PC-3 (cell line): ENCODE measurements around the gene HMGB4. TPM values are rescaled to one million over a fixed set of nuclear protein-coding genes. Genes with fewer than 3 reads are reported as not detected.
A peak's percentile ranks its signal among the peaks of the same experiment; 100 is the strongest.

Experiments used
- ATAC-seq: fragments of 200-7000 bp; cut with Tn5 transposase; 2 replicates; pipeline ENCODE4 v1.9.1; 2020; ENCODE audit warnings: mild to moderate bottlenecking, moderate library complexity
- Bru-seq: library from RNA; stranded (reverse); fragments of 400-500 nt; gene quantifications from one replicate; lab custom pipeline; 2021; lab: Mats Ljungman, UMichigan
- BruChase-seq, 2 experiments: library from RNA; stranded (reverse); fragments of 400-500 nt; gene quantifications; one replicate each; lab custom pipeline; 2021; lab: Mats Ljungman, UMichigan
- BruUV-seq: library from RNA; stranded (reverse); fragments of 400-500 nt; replicated peaks from 2 replicates; lab custom pipeline; 2021; lab: Mats Ljungman, UMichigan
- CTCF ChIA-PET: fragments of 300-600 bp; sonication (Branson Sonifier 250); formaldehyde crosslinking; loops from one replicate; lab custom pipeline; 2022; ENCODE audit warnings: antibody characterized with exemption; lab: Charles Lee
- POLR2A ChIA-PET: fragments of 300-600 bp; sonication (Branson Sonifier 250); formaldehyde crosslinking; loops from one replicate; lab custom pipeline; 2022; ENCODE audit warnings: antibody characterized with exemption; ENCODE audit not compliant: unreplicated experiment; lab: Charles Lee
- DNase-seq: peaks from one replicate; pipeline ENCODE4 v3.0.0-alpha.2; 2015
- H2AFZ ChIP-seq: fragments of 300-600 bp; sonication (generic); 2 replicates; pipeline ENCODE4 v1.6.0; 2016; ENCODE audit warnings: antibody characterized with exemption, low read length
- H3F3A ChIP-seq: fragments of 300-600 bp; sonication (generic); one replicate; pipeline ENCODE4 v1.6.0; 2017; ENCODE audit warnings: antibody characterized with exemption, low read length, control low read depth, mild to moderate bottlenecking; ENCODE audit not compliant: unreplicated experiment
- H3K27ac ChIP-seq: fragments of 300-600 bp; sonication (generic); 2 replicates; pipeline ENCODE4 v1.5.1; 2016; ENCODE audit warnings: mild to moderate bottlenecking, low read length
- H3K27me3 ChIP-seq: fragments of 300-600 bp; sonication (generic); 2 replicates; pipeline ENCODE4 v1.6.1; 2016; ENCODE audit warnings: low read length, mixed read lengths
- H3K36me3 ChIP-seq: fragments of 300-600 bp; sonication (generic); 2 replicates; pipeline ENCODE4 v1.6.1; 2016; ENCODE audit warnings: low read depth, mixed run types, low read length, mixed read lengths
- H3K4me1 ChIP-seq: fragments of 300-600 bp; sonication (generic); 2 replicates; pipeline ENCODE4 v1.5.1; 2016; ENCODE audit warnings: low read length; ENCODE audit not compliant: insufficient read depth
- H3K4me2 ChIP-seq: fragments of 300-600 bp; sonication (generic); 2 replicates; pipeline ENCODE4 v1.6.0; 2016; ENCODE audit warnings: low read length
- H3K4me3 ChIP-seq: fragments of 300-600 bp; sonication (generic); 2 replicates; pipeline ENCODE4 v1.5.1; 2016; ENCODE audit warnings: mild to moderate bottlenecking, low read length, mixed read lengths
- H3K79me2 ChIP-seq: fragments of 300-600 bp; sonication (generic); 2 replicates; pipeline ENCODE4 v1.6.1; 2017; ENCODE audit warnings: low read length, mixed read lengths
- H3K9ac ChIP-seq: fragments of 300-600 bp; sonication (generic); 2 replicates; pipeline ENCODE4 v1.6.0; 2016; ENCODE audit warnings: mild to moderate bottlenecking, low read length
- H3K9me2 ChIP-seq: fragments of 300-600 bp; sonication (generic); replicated peaks from 2 replicates; pipeline ENCODE4 v1.6.1; 2016; ENCODE audit warnings: mixed run types, low read length, mixed read lengths
- H3K9me3 ChIP-seq: fragments of 300-600 bp; sonication (generic); 2 replicates; pipeline ENCODE4 v1.6.1; 2016; ENCODE audit warnings: low read length, mixed read lengths
- H4K20me1 ChIP-seq: fragments of 300-600 bp; sonication (generic); 2 replicates; pipeline ENCODE4 v1.6.1; 2016; ENCODE audit warnings: low read length, mixed read lengths
- EZH2 ChIP-seq: fragments of 300-600 bp; sonication (generic); IDR thresholded peaks from one replicate; pipeline ENCODE4 v1.6.1; 2017; ENCODE audit warnings: antibody characterized with exemption, mild to moderate bottlenecking, low read length; ENCODE audit not compliant: unreplicated experiment
- EZH2phosphoT487 ChIP-seq: fragments of 300-600 bp; sonication (generic); IDR thresholded peaks from 2 replicates; pipeline ENCODE4 v1.6.1; 2018; ENCODE audit warnings: mild to moderate bottlenecking, antibody characterized with exemption, low read length, borderline replicate concordance
- intact Hi-C: fragments of 100-400 bp; cut with micrococcal nuclease; formaldehyde crosslinking; loops from 2 replicates; pipeline ENCODE4 v1.9.0; 2023
- long read RNA-seq: library from polyadenylated mRNA; unstranded; transcript quantifications from one replicate; pipeline ENCODE4 v2.0.0, GENCODE V29; 2021; ENCODE audit not compliant: unreplicated experiment
- total RNA-seq: library from RNA; depleted of rRNA; stranded (reverse); fragments of >200 nt; gene quantifications from 2 replicates; pipeline ENCODE4 v1.2.3, GENCODE V29; 2014; rRNA removed
- TF ChIP-seq, protein P1 (sequence below): fragments of 300-600 bp; sonication (generic); conservative IDR thresholded peaks from 2 replicates; pipeline ENCODE4 v1.5.1; 2017; ENCODE audit warnings: antibody characterized with exemption, low read depth, mild to moderate bottlenecking, low read length

The HMGB4 gene, protein sequence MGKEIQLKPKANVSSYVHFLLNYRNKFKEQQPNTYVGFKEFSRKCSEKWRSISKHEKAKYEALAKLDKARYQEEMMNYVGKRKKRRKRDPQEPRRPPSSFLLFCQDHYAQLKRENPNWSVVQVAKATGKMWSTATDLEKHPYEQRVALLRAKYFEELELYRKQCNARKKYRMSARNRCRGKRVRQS
- not detected in 2 replicates for total RNA-seq
- not detected for Bru-seq, nascent RNA
- not detected for BruChase-seq, experiment 1, labeled RNA remaining after a 6-hour chase
- BruChase-seq, experiment 2, labeled RNA remaining after a 2-hour chase = not detected
- long read RNA-seq = 0 reads

DNA sequence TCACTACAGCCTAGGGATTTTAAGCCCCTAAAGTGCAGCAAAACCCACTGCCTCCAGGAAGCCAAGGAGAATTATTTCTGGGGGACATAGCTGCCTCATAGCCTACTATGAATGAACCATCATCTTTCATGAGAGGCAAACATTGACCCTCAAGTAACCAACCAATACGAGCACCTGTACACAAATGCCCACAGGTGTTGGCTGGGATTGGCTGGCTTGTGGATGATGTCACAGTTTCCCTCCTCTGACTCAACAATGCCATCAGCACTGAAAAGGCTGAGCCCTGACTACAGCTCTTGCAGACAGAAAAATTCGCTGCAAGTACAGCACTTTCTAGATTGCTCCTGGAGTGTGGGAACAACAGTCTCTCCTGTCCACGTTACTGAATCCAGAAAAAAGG, at the start of gene HMGB4:
Gene HMGB4, plus strand, starts transcription at position 301 of the 400 bp plus-strand sequence. CDS start 113 bp downstream, outside the sequence.
- CTCF ChIA-PET = no interaction called here
- DNase-seq (no peak), ATAC-seq (no peak)
- no peak for TF ChIP-seq EZH2phosphoT487
- TF ChIP-seq EZH2 = no peak
- TF ChIP-seq, protein P1, sequence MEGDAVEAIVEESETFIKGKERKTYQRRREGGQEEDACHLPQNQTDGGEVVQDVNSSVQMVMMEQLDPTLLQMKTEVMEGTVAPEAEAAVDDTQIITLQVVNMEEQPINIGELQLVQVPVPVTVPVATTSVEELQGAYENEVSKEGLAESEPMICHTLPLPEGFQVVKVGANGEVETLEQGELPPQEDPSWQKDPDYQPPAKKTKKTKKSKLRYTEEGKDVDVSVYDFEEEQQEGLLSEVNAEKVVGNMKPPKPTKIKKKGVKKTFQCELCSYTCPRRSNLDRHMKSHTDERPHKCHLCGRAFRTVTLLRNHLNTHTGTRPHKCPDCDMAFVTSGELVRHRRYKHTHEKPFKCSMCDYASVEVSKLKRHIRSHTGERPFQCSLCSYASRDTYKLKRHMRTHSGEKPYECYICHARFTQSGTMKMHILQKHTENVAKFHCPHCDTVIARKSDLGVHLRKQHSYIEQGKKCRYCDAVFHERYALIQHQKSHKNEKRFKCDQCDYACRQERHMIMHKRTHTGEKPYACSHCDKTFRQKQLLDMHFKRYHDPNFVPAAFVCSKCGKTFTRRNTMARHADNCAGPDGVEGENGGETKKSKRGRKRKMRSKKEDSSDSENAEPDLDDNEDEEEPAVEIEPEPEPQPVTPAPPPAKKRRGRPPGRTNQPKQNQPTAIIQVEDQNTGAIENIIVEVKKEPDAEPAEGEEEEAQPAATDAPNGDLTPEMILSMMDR = no peak
- Histone ChIP-seq H3K27ac (no peak within 1 kb of the TSS), H3K4me2 (no peak within 1 kb of the TSS), H3F3A (no peaks in the 10 kb centered on the region), H3K4me1 (no peaks in the 10 kb centered on the region), H3K9me2 (no peaks in the 10 kb centered on the region), H3K9ac (no peak within 1 kb of the TSS), H3K4me3 (no peak within 1 kb of the TSS), H2AFZ (no peak within 1 kb of the TSS), H3K9me3 (no peaks in the 10 kb centered on the region), H3K36me3 (no peaks in the 10 kb centered on the region), H3K27me3 (peaks cover 6% of the 10 kb centered on the region; the same call in 1 of the 2 replicates), H4K20me1 (no peaks in the 10 kb centered on the region), H3K79me2 (no peaks in the 10 kb centered on the region)
- no TSS peak for BruUV-seq
- POLR2A ChIA-PET = no interaction called here
- intact Hi-C loops = no loop called here

DNA sequence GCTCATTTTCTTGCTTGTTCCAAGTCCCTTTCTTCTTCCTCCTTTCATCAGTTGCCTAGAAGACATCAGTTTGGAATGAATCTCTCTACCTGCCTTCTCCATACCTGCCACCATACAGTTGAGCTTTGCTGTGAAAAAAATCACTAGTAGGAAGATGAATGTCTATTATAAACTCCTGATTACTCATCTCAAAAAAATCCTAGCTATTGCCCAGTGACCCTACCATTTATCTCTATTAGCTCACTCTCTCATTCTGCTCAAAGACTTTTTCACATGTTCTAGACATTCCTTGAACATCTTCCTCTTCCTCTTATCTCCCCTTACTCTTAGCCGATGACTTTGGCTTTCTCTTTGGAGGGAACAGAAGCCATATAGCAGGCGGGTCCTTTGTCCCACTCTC, 49.7 kb upstream of the HMGB4 start:
- no peak for TF ChIP-seq EZH2
- TF ChIP-seq, protein P1 = no peak
- TF ChIP-seq EZH2phosphoT487 = no peak
- H3K9me3 ChIP-seq = peaks cover 4% of the 10 kb centered on the region; the same call in 1 of the 2 replicates
- H2AFZ ChIP-seq = no peak overlapping the region
- no peaks in the 10 kb centered on the region for H3K4me1 ChIP-seq
- ChIA-PET POLR2A (no interaction called here), CTCF (no interaction called here)
- H3K36me3 ChIP-seq = no peaks in the 10 kb centered on the region
- no peak overlapping the region for H3K4me3 ChIP-seq
- H3K27ac ChIP-seq = no peak overlapping the region
- H3F3A ChIP-seq = no peaks in the 10 kb centered on the region
- no peak overlapping the region for H3K4me2 ChIP-seq
- DNase-seq (peak; percentile 4), ATAC-seq (no peak)
- peaks cover 5% of the 10 kb centered on the region; the same call in 1 of the 2 replicates for H3K27me3 ChIP-seq
- H4K20me1 ChIP-seq = no peaks in the 10 kb centered on the region
- intact Hi-C loops = no loop called here
- H3K9me2 ChIP-seq = no peaks in the 10 kb centered on the region
- BruUV-seq = no TSS peak
- H3K9ac ChIP-seq = no peak overlapping the region
- no peaks in the 10 kb centered on the region for H3K79me2 ChIP-seq

DNA sequence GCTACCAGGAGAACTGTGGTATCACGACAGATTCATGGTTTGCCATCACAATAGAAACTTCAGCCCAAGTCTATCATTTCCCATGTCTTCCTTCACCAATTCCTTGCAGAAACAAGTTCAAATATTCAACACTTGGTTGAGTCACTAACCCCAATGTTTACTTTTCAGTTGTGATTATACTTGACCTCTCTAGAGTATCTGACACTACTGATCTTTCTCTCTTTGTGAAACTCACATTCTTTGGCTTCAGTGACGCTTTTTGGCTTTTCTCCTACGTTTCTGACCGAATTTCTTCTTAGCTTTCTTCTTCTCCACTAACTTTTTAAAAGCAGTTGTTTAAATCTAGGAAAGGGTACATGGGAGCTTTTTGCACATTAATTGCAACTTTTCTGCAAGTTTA, 48.8 kb upstream of the HMGB4 start:
- no peak for ATAC-seq
- no peak overlapping the region for H2AFZ ChIP-seq
- no TSS peak for BruUV-seq
- H3K4me2 ChIP-seq = no peak overlapping the region
- no peaks in the 10 kb centered on the region for H3K36me3 ChIP-seq
- no peak overlapping the region for H3K9ac ChIP-seq
- no peak overlapping the region for H3K4me3 ChIP-seq
- CTCF ChIA-PET = no interaction called here
- H3K27ac ChIP-seq = no peak overlapping the region
- POLR2A ChIA-PET = no interaction called here
- no peaks in the 10 kb centered on the region for H3K79me2 ChIP-seq
- H3K9me2 ChIP-seq = no peaks in the 10 kb centered on the region
- no peaks in the 10 kb centered on the region for H3K4me1 ChIP-seq
- H3K27me3 ChIP-seq = peaks cover 5% of the 10 kb centered on the region; the same call in 1 of the 2 replicates
- no peaks in the 10 kb centered on the region for H3K9me3 ChIP-seq
- peak; percentile 36 for DNase-seq
- intact Hi-C loops = no loop called here
- H3F3A ChIP-seq = no peaks in the 10 kb centered on the region
- TF ChIP-seq EZH2phosphoT487 (no peak), EZH2 (no peak)
- TF ChIP-seq, protein P1 = no peak
- no peaks in the 10 kb centered on the region for H4K20me1 ChIP-seq
